Small intestine (tissue), 7 donors: ENCODE data around the gene ME1. TPM values are rescaled to one million over a fixed set of nuclear protein-coding genes. Genes with fewer than 3 reads are reported as not detected.
"Not testable (repeated sequence)": the region's sequence is repeated elsewhere in the genome, so short reads cannot be mapped to it uniquely, and the experiment has no call there.

Experiments used
- DNase-seq, 2 donors: peaks; one replicate each; pipeline versions ENCODE4 v3.0.0 to v3.0.0-alpha.2; 2013
- FAIRE-seq: peaks from 2 replicates; lab custom pipeline; 2012; peaks lifted over from hg19 to GRCh38; lab: Jason Lieb, UNC
- H3K27ac ChIP-seq, 3 donors: one replicate each; pipeline ENCODE4 v1.5.1; 2013; ENCODE audit warnings: low read length in 2 of 3, mild to moderate bottlenecking in 2 of 3, control low read depth in 1 of 3, inconsistent platforms in 1 of 3, low read depth in 1 of 3, moderate library complexity in 1 of 3
- H3K27me3 ChIP-seq, 3 donors: one replicate each; pipeline ENCODE4 v1.6.1; 2013; ENCODE audit warnings: low read length in 3 of 3, inconsistent platforms in 1 of 3; ENCODE audit not compliant: control insufficient read depth in 3 of 3, insufficient read depth in 3 of 3
- H3K36me3 ChIP-seq, 3 donors: one replicate each; pipeline ENCODE4 v1.6.1; 2013; ENCODE audit warnings: low read length in 3 of 3, inconsistent platforms in 1 of 3, low read depth in 1 of 3, mild to moderate bottlenecking in 1 of 3, moderate library complexity in 1 of 3; ENCODE audit not compliant: control insufficient read depth in 3 of 3, insufficient read depth in 2 of 3
- H3K4me1 ChIP-seq, 3 donors: one replicate each; pipeline ENCODE4 v1.6.1; 2013; ENCODE audit warnings: low read length in 2 of 3, inconsistent platforms in 1 of 3, low read depth in 1 of 3, mild to moderate bottlenecking in 1 of 3, moderate library complexity in 1 of 3; ENCODE audit not compliant: control insufficient read depth in 3 of 3, insufficient read depth in 2 of 3
- H3K4me3 ChIP-seq, 3 donors: one replicate each; pipeline ENCODE4 v1.5.1; 2013; ENCODE audit warnings: low read length in 3 of 3, control low read depth in 1 of 3, inconsistent platforms in 1 of 3, low read depth in 1 of 3, mild to moderate bottlenecking in 1 of 3, moderate library complexity in 1 of 3
- H3K9me3 ChIP-seq, 2 donors: one replicate each; pipeline ENCODE4 v1.6.1; 2013; ENCODE audit warnings: low read depth in 1 of 2, low read length in 1 of 2; ENCODE audit not compliant: control insufficient read depth in 2 of 2, insufficient read depth in 1 of 2
- WGBS, 3 donors: extraction: QIAGEN DNeasy Blood & Tissue Kit; methylation state at CpG; one replicate each; pipeline ENCODE4 v1.1.7; 2013; 5-methylcytosine and 5-hydroxymethylcytosine counted together
- polyA plus RNA-seq, 4 donors: library from polyadenylated mRNA; stranded (reverse) in 3 of 4; unstranded in 1 of 4; fragments of 200-250 nt in 3 of 4; fragments of 120-200 nt in 1 of 4; gene quantifications; one replicate each; pipeline versions ENCODE4 v1.2.1 to v1.2.3, GENCODE V29; 2013
- donor health status: healthy with polysubstance abuse.
- donor health status: control.
- donor health status: control.
- donor health status: Bipolar disorder and iron deficiency.
- donor health status: healthy.

Gene ME1
- polyA plus RNA-seq, 4 donors = 9.6 to 48.3 (median 15.6) TPM

DNA sequence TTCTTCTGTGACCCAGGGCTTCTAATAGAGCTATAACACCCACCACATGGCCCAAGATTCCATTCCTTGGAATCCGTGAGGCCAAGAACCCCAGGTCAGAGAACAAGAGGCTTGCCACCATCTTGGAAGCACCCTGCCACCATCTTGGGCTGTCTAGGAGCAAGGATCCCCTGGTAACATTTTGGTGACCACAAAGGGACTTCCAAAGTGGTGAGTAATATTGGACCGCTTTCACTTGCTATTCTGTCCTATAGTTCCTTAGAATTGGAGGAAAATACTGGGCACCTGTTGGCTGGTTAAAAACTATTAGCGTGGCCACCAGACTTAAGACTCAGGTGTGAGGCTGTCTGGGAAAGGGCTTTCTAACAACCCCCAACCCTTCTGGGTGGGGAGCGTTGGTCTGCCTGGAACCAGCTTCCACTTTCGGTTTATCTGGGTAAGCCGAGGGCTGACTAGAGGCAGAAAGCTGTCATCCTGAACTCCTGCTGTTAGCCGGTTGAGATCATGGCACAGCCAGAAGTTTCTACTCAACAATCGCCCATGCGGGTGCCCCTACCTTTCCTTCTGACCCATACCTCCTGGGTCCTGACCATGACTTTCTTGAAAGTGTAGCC, 13.3 kb upstream of the ME1 start:
- not testable (repeated sequence) for FAIRE-seq, H3K9me3 ChIP-seq, H3K36me3 ChIP-seq, DNase-seq, H3K4me1 ChIP-seq, H3K27me3 ChIP-seq, H3K27ac ChIP-seq, H3K4me3 ChIP-seq
- 81 to 94% (median 85%) methylated on average over 9 of the region's 9 CpGs for WGBS, 3 donors

DNA sequence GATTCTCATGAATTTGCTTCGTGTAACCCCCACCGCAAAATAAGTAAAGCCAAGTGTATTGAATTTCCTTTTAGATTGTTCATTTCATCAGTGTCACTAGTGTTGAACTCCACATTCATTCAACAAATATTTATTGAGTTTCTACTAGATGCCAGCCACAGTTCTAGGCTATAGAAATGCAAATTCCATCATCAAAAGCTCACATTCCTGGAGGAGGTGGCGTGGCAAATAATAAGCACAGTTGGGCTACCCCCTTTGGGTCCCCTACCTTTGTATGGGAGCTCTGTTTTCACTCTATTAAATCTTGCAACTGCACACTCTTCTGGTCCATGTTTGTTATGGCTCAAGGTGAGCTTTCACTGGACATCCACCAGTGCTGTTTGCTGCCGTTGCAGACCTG, 12.7 kb upstream of the ME1 start:
- WGBS, 3 donors = 79 to 94% (median 92%) methylated on average over 4 of the region's 4 CpGs

DNA sequence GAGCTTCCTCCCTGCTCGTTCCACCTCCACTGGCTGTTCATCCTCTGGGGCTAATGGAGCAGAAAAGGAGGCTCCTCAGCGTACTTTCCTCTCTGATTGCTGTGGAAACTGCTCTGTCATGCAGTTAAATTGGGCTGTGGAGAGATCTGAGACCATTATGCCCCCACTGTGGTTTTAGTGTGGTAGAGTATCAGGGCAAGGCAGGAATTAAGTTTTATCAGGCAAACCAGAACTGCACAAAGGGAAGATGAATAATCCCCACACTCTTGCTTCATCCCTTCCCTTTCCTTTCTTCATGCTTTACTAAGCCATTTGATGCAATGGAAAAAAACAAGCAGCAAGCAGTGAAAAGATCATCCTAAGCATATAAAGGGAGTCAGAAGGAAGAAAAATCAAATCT, 11.9 kb upstream of the ME1 start:
- Histone ChIP-seq H3K9me3 (no peaks in the 10 kb centered on the region), H3K27me3 (no peaks in the 10 kb centered on the region), H3K36me3 (no peaks in the 10 kb centered on the region), H3K4me1 (no peaks in the 10 kb centered on the region), H3K4me3 (no peak overlapping the region), H3K27ac (no peak overlapping the region)
- DNase-seq (no peak), FAIRE-seq (no peak)
- WGBS, 3 donors = 70 to 84% (median 72%) methylated on average over 2 of the region's 2 CpGs

More for the DNA sequence above, 12.7 kb upstream of the ME1 start:
- H3K27ac ChIP-seq = no peak overlapping the region
- no peaks in the 10 kb centered on the region for H3K4me1 ChIP-seq
- no peak overlapping the region for H3K4me3 ChIP-seq
- no peak for DNase-seq
- H3K9me3 ChIP-seq = no peaks in the 10 kb centered on the region
- H3K27me3 ChIP-seq = no peaks in the 10 kb centered on the region
- no peak for FAIRE-seq
- H3K36me3 ChIP-seq = no peaks in the 10 kb centered on the region

DNA sequence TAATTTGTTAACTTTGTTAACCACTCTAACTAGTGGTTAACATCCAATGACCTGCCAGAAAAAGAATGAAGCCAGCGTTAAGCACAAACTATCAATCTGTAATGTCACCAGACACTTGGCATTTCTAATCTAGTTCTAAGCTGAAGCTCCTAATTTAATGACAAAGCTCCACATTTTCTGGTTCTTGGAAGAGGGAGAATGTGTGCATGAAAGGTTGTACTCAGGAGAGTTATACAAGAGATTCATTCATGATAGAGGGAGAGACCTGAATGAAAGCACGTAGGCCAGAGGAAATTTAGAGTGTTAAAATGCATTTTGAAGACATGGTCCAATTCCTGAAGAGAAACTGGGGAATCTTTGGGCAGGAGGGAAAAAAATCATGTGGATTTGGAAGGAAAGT, 8.3 kb upstream of the ME1 start:
- WGBS, 3 donors = 72 to 92% (median 74%) methylated on average over 2 of the region's 2 CpGs
- FAIRE-seq (no peak), DNase-seq (no peak)
- Histone ChIP-seq H3K9me3 (no peaks in the 10 kb centered on the region), H3K4me3 (no peak overlapping the region), H3K27ac (no peak overlapping the region), H3K36me3 (no peaks in the 10 kb centered on the region), H3K4me1 (no peaks in the 10 kb centered on the region), H3K27me3 (no peaks in the 10 kb centered on the region)

DNA sequence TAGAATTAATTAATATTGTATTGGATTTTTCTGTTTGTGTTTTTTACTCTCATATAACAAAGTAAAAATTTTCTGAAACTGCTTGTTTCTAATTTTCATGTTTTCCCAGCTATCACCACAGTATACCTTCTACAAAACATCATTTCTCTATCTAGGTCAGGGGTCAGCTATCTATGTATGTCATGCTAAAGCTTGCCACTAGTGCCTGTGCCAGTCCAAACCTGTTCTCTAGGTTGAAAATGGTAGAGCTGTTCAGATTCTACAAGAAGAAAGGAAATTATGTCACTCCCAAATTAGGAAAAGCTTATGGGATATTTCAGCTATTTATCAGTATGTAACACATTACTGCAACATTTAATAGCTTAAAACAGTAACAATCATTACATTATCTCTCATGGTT, 5.8 kb upstream of the ME1 start:
- Histone ChIP-seq H3K9me3 (no peaks in the 10 kb centered on the region), H3K4me3 (no peak overlapping the region), H3K36me3 (no peaks in the 10 kb centered on the region), H3K4me1 (no peaks in the 10 kb centered on the region), H3K27me3 (no peaks in the 10 kb centered on the region), H3K27ac (no peak overlapping the region)
- FAIRE-seq (no peak), DNase-seq (no peak)

DNA sequence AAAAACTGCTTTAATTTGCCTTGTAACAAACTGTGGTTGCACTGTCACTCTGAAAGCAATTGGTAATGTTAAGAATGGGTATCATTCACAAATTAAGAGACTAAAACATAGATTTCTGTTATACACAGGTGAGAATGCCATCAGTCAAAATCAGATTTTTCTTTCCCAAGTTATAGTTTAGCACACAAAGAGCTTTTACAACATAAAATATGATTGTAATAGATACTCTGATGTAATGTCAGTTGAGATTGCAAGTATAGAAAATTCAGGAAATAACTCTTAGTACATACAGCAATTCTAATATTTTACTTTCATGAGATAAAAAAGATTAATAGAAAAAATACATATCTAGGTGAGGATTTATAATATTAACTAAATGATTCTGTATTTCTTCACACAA, 2.3 kb upstream of the ME1 start:
- Histone ChIP-seq H3K36me3 (no peaks in the 10 kb centered on the region), H3K4me3 (no peak overlapping the region), H3K27ac (no peak overlapping the region), H3K4me1 (no peaks in the 10 kb centered on the region), H3K27me3 (no peaks in the 10 kb centered on the region), H3K9me3 (no peaks in the 10 kb centered on the region)
- DNase-seq = no peak
- FAIRE-seq = no peak

DNA sequence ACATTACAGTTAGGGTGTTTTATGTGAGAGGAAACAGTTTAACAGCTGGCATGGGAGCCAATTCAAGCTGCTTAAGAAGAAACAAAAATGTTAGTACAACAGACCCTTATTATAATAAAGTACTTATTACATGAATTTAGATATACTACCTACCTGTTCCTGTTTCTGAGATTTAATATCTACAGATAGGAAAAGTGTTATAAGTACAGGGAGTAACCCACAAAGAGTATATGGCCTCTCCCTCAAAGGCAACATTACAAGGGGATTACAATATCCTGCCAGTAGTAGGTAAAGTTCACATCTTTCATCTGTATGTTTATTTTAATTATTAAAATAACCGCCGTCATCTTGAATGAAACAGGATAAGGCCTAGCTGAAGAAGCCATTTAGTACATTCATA, 1.8 kb upstream of the ME1 start:
- 15 to 69% (median 28%) methylated on average over 2 of the region's 2 CpGs for WGBS, 3 donors
- H3K4me1 ChIP-seq = no peaks in the 10 kb centered on the region
- DNase-seq (peak; percentile 32 to 50), FAIRE-seq (no peak)
- H3K36me3 ChIP-seq = no peaks in the 10 kb centered on the region
- H3K27me3 ChIP-seq = no peaks in the 10 kb centered on the region
- H3K27ac ChIP-seq = peak overlapping the region in 2 of 3 donors; percentile 39 to 90
- H3K9me3 ChIP-seq = no peaks in the 10 kb centered on the region
- H3K4me3 ChIP-seq = no peak overlapping the region

DNA sequence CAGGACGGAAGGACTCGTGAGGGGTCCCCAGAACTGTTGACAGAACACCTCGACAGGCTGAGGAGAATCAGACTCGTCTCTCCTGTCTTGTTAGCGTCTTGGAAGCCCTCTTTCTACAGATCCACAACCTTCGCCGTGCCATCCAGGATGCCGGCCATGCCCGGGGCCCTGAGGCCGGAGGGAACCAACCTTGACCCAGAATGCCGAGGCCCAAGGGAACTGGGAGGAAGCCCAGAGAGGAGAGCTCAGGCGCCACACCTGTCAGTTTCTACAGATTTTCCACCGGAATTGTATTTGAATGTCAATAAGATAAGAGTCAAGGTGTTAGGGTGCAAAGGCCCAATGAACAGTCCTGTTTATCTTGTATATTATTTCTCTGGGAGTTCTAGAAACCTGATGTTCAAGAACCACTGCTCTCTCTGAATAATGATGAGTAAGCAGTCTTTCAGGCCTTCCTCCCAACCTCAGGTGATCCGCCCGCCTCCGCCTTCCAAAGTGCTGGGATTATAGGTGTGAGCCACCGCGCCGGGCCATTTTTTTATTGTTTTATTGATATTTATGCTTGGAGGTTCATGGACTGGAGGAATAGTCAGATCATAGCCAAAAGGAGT, 799 bp upstream of the ME1 start:
- Histone ChIP-seq H3K9me3 (no peaks in the 10 kb centered on the region), H3K27me3 (no peaks in the 10 kb centered on the region), H3K27ac (peak overlapping the region; percentile 75 to 93 (median 90)), H3K36me3 (no peaks in the 10 kb centered on the region), H3K4me1 (no peaks in the 10 kb centered on the region), H3K4me3 (peak overlapping the region in 2 of 3 donors; percentile 55 to 73)
- FAIRE-seq = no peak
- DNase-seq = peak; percentile 87 to 96
- WGBS, 3 donors = 15 to 65% (median 35%) methylated on average over 19 of the region's 19 CpGs
